Left lung (tissue), 10 donors: Measurements from ENCODE around the gene IPO4. TPM values are rescaled to one million over a fixed set of nuclear protein-coding genes. Genes with fewer than 3 reads are reported as not detected.
A peak's percentile ranks its signal among the peaks of the same experiment; 100 is the strongest.

ENCODE experiments used
- ATAC-seq: fragments of 200-7000 bp; cut with Tn5 transposase; one replicate; pipeline ENCODE4 v1.9.1; 2020; ENCODE audit warnings: moderate library complexity
- DNase-seq, 4 donors: peaks; one replicate each; pipeline ENCODE4 v3.0.0-alpha.2; 2013 to 2020
- H3K27ac ChIP-seq, 2 donors: fragments of 200-600 bp; sonication (generic) in 1 of 2; one replicate each; pipeline versions ENCODE4 v1.5.0 to v1.8.0; 2020 to 2021
- H3K27me3 ChIP-seq, 2 donors: fragments of 200-600 bp; sonication (generic) in 1 of 2; one replicate each; pipeline versions ENCODE4 v1.5.0 to v1.8.0; 2020 to 2021
- H3K36me3 ChIP-seq, 2 donors: fragments of 200-600 bp; sonication (generic) in 1 of 2; one replicate each; pipeline versions ENCODE4 v1.5.0 to v1.8.0; 2020 to 2021
- H3K4me1 ChIP-seq, 2 donors: fragments of 200-600 bp; one replicate each; pipeline ENCODE4 v1.8.0; 2021
- H3K4me3 ChIP-seq, 2 donors: fragments of 200-600 bp; sonication (generic) in 1 of 2; one replicate each; pipeline versions ENCODE4 v1.5.0 to v1.8.0; 2020 to 2021; ENCODE audit warnings: mild to moderate bottlenecking in 1 of 2
- H3K9me3 ChIP-seq, 2 donors: fragments of 200-600 bp; sonication (generic) in 1 of 2; one replicate each; pipeline versions ENCODE4 v1.5.0 to v1.8.0; 2020 to 2021
- CTCF ChIP-seq, 2 donors: fragments of 200-600 bp; sonication (generic) in 1 of 2; IDR thresholded peaks; one replicate each; pipeline versions ENCODE4 v1.5.0 to v1.8.0; 2021; ENCODE audit warnings: antibody characterized with exemption in 2 of 2
- intact Hi-C, 2 donors: fragments of 100-400 bp; cut with DNase I; formaldehyde crosslinking; loops; one replicate each; pipeline versions ENCODE4 v1.11.2 to v1.14.2; 2022
- polyA plus RNA-seq, 6 donors: library from polyadenylated mRNA; unstranded; fragments of 120-200 nt; gene quantifications; one replicate each; pipeline ENCODE4 v1.2.1, GENCODE V29; 2013; ENCODE audit not compliant: insufficient read length in 6 of 6
- total RNA-seq, 2 donors: library from RNA; stranded (reverse); fragmentation: NEBNext Ultra II Directional; extraction: Animal tissue kit (Norgen Biotek cat#: 25700); gene quantifications; one replicate each; pipeline ENCODE4 v1.2.1, GENCODE V29; 2021
- donor health status: DM: no; HTN: yes; CAD: no.
- donor health status: DM: no; HTN: no; CAD: no.

The IPO4 gene
- total and polyA plus RNA-seq, 8 donors = 22.6 to 62.4 (median 29.0) TPM

DNA sequence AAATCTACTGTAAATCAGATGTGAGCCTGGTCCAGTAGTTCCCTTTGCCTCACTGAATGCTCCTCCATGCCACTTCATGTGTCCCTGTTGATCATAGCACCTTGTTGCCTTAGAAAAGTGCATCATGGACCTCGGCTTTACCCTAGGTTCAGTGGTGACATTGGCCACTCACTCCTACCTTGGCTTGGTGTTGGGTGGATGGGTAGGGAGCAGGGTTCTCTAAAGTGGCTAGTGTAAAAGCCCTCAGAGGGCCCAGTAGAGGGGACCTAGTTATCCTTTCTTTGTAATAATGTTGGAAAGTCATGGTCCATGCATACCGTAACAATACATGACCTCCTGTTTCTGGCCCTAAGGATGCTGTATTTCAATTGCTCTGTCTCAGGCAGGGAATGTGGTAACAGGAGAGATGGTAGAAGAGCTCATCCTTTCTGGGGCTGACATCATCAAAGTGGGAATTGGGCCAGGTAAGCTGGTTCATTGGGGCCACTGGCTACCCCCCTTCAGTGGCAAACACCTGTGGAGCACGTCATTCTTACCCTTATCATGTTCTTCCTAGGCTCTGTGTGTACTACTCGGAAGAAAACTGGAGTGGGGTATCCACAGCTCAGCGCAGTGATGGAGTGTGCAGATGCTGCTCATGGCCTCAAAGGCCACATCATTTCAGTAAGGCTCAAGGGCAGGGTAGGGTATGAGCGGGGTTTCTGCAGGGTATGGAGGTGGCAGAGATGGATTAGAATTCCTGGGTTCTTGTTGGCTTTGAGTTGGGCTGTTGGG lies 48.3 kb upstream of the IPO4 start:
- Histone ChIP-seq H3K9me3 (no peaks in the 10 kb centered on the region), H3K27ac (no peak overlapping the region), H3K4me3 (no peak overlapping the region), H3K27me3 (no peaks in the 10 kb centered on the region), H3K4me1 (peaks cover 37 to 70% of the 10 kb centered on the region in 2 donors), H3K36me3 (peaks cover 0 to 63% of the 10 kb centered on the region in 2 donors)
- intact Hi-C loops = no loop called here
- no peak for DNase-seq
- ATAC-seq = no peak
- TF ChIP-seq CTCF (IDR thresholded peaks at IDR 0.05) = no peak

GRCh38 chr14:24235804-24236688 lies 47.4 kb upstream of the IPO4 start:
- no peak for TF ChIP-seq CTCF (IDR thresholded peaks at IDR 0.05)
- H3K27ac ChIP-seq = peak overlapping the region in 1 of 2 donors; percentile 39
- no peaks in the 10 kb centered on the region for H3K9me3 ChIP-seq
- intact Hi-C loops = no loop called here
- ATAC-seq (no peak), DNase-seq (no peak)
- peaks cover 36 to 67% of the 10 kb centered on the region in 2 donors for H3K4me1 ChIP-seq
- H3K36me3 ChIP-seq = peaks cover 0 to 59% of the 10 kb centered on the region in 2 donors
- no peaks in the 10 kb centered on the region for H3K27me3 ChIP-seq
- H3K4me3 ChIP-seq = no peak overlapping the region

- Histone ChIP-seq H3K27me3 (no peaks in the 10 kb centered on the region), H3K36me3 (peaks cover 0 to 42% of the 10 kb centered on the region in 2 donors), H3K4me1 (peaks cover 23 to 62% of the 10 kb centered on the region in 2 donors), H3K27ac (peak overlapping the region in 1 of 2 donors; percentile 99), H3K9me3 (no peaks in the 10 kb centered on the region), H3K4me3 (peak overlapping the region in 1 of 2 donors; percentile 84)
- ATAC-seq (no peak), DNase-seq (no peak)
- intact Hi-C loops = no loop called here
- no peak for TF ChIP-seq CTCF (IDR thresholded peaks at IDR 0.05)
Observed at GRCh38 chr14:24234095-24235005, 45.7 kb upstream of the IPO4 start.

- ATAC-seq = no peak
- no peak for DNase-seq
- peaks cover 21 to 53% of the 10 kb centered on the region in 2 donors for H3K4me1 ChIP-seq
- intact Hi-C loops = no loop called here
- no peak for TF ChIP-seq CTCF (IDR thresholded peaks at IDR 0.05)
- peaks cover 0 to 34% of the 10 kb centered on the region in 2 donors for H3K36me3 ChIP-seq
- no peaks in the 10 kb centered on the region for H3K27me3 ChIP-seq
- H3K9me3 ChIP-seq = no peaks in the 10 kb centered on the region
- peak overlapping the region; percentile 93 to 99 for H3K27ac ChIP-seq
- H3K4me3 ChIP-seq = peak overlapping the region; percentile 80 to 84
Observed at GRCh38 chr14:24233538-24233866, 44.9 kb upstream of the IPO4 start.
